ENCODE data around the gene CCDC177. TPM values are rescaled to one million over a fixed set of nuclear protein-coding genes. Genes with fewer than 3 reads are reported as not detected.

Gene CCDC177
- polyA plus RNA-seq, 1 donor (not counting 4 experiments of a cell fraction or from before 2014, with no cell fraction given) = not detected

DNA sequence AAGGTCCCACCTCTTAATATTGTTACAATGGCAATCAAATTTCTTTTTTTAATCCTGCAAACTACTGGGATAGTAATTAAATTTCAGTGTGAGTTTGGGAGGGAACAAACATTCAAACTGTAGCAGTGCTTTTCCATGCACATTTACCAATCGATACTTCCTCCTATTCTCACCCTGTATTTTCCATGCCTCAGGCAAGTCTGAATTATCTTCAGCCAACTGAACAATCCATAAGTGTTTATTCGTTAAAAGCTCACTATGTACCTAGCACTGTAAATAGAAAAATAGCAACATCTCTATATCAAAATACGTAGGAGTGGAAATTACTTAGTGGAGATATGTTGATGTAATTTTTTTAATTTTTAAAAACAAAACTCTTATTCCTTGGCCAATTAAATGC, 43.5 kb downstream of the CCDC177 start:
- Histone ChIP-seq H3K9me1 (ENCODE audit: control insufficient read depth, extremely low read depth, insufficient read depth, low read length) (no peaks in the 10 kb centered on the region), H3K36me3 (ENCODE audit: control insufficient read depth in 2 of 2, extremely low read depth in 1 of 2, insufficient read depth in 2 of 2, low read length in 2 of 2) (no peaks in the 10 kb centered on the region), H3K27ac (ENCODE audit: control insufficient read depth, insufficient read depth, low read length) (no peak overlapping the region), H3K4me3 (ENCODE audit: control insufficient read depth in 2 of 3, extremely low read depth in 1 of 3, insufficient read depth in 2 of 3, low read depth in 1 of 3, low read length in 3 of 3) (no peak overlapping the region), H3K27me3 (ENCODE audit: control insufficient read depth, extremely low read depth, insufficient read depth, low read length) (peaks cover 8% of the 10 kb centered on the region), H4K20me1 (ENCODE audit: control insufficient read depth, extremely low read depth, insufficient read depth, low read length) (no peaks in the 10 kb centered on the region), H2AFZ (ENCODE audit: control insufficient read depth, low read length) (no peak overlapping the region), H3K4me2 (ENCODE audit: control insufficient read depth, extremely low read depth, insufficient read depth, low read depth, low read length) (no peak overlapping the region), H3K9ac (ENCODE audit: control insufficient read depth, extremely low read depth, insufficient read depth, low read length) (no peak overlapping the region), H3K9me3 (ENCODE audit: control insufficient read depth, low read depth, low read length) (no peaks in the 10 kb centered on the region), H3K4me1 (ENCODE audit: control insufficient read depth, extremely low read depth, insufficient read depth, low read length) (peaks cover 7% of the 10 kb centered on the region), H3K79me2 (ENCODE audit: control insufficient read depth, insufficient read depth, low read length) (no peaks in the 10 kb centered on the region)
- TF ChIP-seq CTCF (optimal IDR thresholded peaks at IDR 0.05 in 1 of 3, IDR thresholded peaks at IDR 0.05 in 1 of 3, conservative IDR thresholded peaks at IDR 0.05 in 1 of 3; ENCODE audit: extremely low read depth in 1 of 3, insufficient read depth in 2 of 3, low read length in 3 of 3) = no peak
- no peak for TF ChIP-seq EZH2 (IDR thresholded peaks at IDR 0.05; ENCODE audit: low read length)
- no peak for FAIRE-seq
- dilution Hi-C loops (cut with MboI; ENCODE audit: extremely low pct_ligation_motif_present, low sequenced_read_pairs) = no loop called here
- DNase-seq (ENCODE audit: low read depth, low spot score) = no peak

DNA sequence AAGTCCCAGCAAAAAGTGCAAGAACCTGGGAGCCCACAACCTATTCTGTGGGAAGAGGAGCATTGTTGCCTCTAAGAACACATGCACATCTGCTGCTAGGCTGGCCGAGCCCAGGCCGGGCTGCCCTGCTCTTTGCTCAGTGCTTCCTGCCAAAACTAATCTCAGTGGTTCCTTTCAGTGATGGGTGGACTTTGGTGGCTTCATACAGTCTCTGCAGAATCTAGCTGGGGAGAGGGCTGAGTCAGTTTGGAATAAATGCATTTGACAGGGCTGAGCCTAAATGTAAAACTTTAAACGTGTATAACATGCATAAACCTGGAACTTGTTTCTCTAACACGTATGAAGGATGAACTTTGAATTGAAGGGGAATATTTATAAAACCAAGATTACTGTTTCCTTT, 44.6 kb downstream of the CCDC177 start:
- dilution Hi-C loops (cut with MboI; ENCODE audit: extremely low pct_ligation_motif_present, low sequenced_read_pairs) = no loop called here
- FAIRE-seq = no peak

More for the DNA sequence above, 44.6 kb downstream of the CCDC177 start:
- Histone ChIP-seq H3K9me3 (ENCODE audit: control insufficient read depth, low read depth, low read length) (no peaks in the 10 kb centered on the region), H3K4me3 (ENCODE audit: control insufficient read depth in 2 of 3, extremely low read depth in 1 of 3, insufficient read depth in 2 of 3, low read depth in 1 of 3, low read length in 3 of 3) (no peak overlapping the region), H3K9ac (ENCODE audit: control insufficient read depth, extremely low read depth, insufficient read depth, low read length) (no peak overlapping the region), H3K9me1 (ENCODE audit: control insufficient read depth, extremely low read depth, insufficient read depth, low read length) (no peaks in the 10 kb centered on the region), H3K4me2 (ENCODE audit: control insufficient read depth, extremely low read depth, insufficient read depth, low read depth, low read length) (no peak overlapping the region), H3K36me3 (ENCODE audit: control insufficient read depth in 2 of 2, extremely low read depth in 1 of 2, insufficient read depth in 2 of 2, low read length in 2 of 2) (no peaks in the 10 kb centered on the region), H3K4me1 (ENCODE audit: control insufficient read depth, extremely low read depth, insufficient read depth, low read length) (peaks cover 7% of the 10 kb centered on the region), H3K27ac (ENCODE audit: control insufficient read depth, insufficient read depth, low read length) (no peak overlapping the region), H3K79me2 (ENCODE audit: control insufficient read depth, insufficient read depth, low read length) (no peaks in the 10 kb centered on the region), H2AFZ (ENCODE audit: control insufficient read depth, low read length) (no peak overlapping the region), H3K27me3 (ENCODE audit: control insufficient read depth, extremely low read depth, insufficient read depth, low read length) (peaks cover 11% of the 10 kb centered on the region), H4K20me1 (ENCODE audit: control insufficient read depth, extremely low read depth, insufficient read depth, low read length) (no peaks in the 10 kb centered on the region)
- TF ChIP-seq CTCF (optimal IDR thresholded peaks at IDR 0.05 in 1 of 3, IDR thresholded peaks at IDR 0.05 in 1 of 3, conservative IDR thresholded peaks at IDR 0.05 in 1 of 3; ENCODE audit: extremely low read depth in 1 of 3, insufficient read depth in 2 of 3, low read length in 3 of 3) (no peak), EZH2 (IDR thresholded peaks at IDR 0.05; ENCODE audit: low read length) (no peak)
- DNase-seq (ENCODE audit: low read depth, low spot score) = no peak

Data from keratinocyte (primary cell).